ENCODE measurements around the gene CHRNA10.

DNA sequence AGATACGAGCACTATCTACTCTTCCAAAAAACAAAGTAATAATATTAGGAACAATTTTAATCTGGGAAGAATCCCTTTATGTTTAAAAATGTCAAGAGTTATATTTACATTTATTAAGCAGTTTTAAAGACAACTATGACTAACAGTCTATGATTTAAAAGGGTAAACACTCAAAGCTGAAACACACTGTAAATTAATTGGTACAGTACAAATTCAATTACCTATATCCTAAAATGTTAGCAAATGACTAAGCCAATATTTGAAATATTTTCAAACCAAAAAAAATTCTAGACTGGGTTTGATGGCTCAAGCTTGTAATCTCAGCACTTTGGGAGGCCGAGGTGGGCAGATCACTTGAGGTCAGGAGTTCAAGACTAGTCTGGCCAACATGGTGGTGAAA lies 36.0 kb upstream of the CHRNA10 start:
- TF ChIP-seq, protein P1, sequence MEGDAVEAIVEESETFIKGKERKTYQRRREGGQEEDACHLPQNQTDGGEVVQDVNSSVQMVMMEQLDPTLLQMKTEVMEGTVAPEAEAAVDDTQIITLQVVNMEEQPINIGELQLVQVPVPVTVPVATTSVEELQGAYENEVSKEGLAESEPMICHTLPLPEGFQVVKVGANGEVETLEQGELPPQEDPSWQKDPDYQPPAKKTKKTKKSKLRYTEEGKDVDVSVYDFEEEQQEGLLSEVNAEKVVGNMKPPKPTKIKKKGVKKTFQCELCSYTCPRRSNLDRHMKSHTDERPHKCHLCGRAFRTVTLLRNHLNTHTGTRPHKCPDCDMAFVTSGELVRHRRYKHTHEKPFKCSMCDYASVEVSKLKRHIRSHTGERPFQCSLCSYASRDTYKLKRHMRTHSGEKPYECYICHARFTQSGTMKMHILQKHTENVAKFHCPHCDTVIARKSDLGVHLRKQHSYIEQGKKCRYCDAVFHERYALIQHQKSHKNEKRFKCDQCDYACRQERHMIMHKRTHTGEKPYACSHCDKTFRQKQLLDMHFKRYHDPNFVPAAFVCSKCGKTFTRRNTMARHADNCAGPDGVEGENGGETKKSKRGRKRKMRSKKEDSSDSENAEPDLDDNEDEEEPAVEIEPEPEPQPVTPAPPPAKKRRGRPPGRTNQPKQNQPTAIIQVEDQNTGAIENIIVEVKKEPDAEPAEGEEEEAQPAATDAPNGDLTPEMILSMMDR (IDR thresholded peaks at IDR 0.05; ENCODE audit: low read depth, low read length), result no peak
- TF ChIP-seq EZH2phosphoT487 (IDR thresholded peaks at IDR 0.05; ENCODE audit: low read depth), result no peak
